Central memory CD4-positive, alpha-beta T cell (primary cell): ENCODE data around the gene ZNF350.
A peak's percentile ranks its signal among the peaks of the same experiment; 100 is the strongest.
"Not testable (repeated sequence)": the region's sequence is repeated elsewhere in the genome, so short reads cannot be mapped to it uniquely, and the experiment has no call there.

ENCODE experiments used
- DNase-seq: peaks from one replicate; pipeline ENCODE4 v3.0.0; 2022

The ZNF350 gene

DNA sequence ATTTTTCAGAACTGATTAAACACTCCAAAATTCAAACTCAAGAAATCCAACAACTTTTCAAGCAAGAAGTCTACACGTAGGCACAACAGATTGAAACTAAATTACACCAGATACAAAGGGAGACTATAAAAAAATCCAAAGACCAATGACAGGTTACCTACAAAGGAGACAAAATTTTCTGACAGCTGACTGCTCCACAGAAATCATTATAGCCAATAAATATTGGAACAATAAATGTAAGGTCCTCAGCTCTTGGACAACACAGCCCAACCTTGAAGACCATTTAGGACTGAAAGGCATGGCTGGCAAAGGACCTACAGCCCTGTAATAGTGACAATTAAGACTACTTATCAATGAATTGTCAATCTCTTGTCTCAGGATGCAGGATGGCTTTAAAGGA is 15.9 kb downstream of the ZNF350 start:
- no peak for DNase-seq

DNA sequence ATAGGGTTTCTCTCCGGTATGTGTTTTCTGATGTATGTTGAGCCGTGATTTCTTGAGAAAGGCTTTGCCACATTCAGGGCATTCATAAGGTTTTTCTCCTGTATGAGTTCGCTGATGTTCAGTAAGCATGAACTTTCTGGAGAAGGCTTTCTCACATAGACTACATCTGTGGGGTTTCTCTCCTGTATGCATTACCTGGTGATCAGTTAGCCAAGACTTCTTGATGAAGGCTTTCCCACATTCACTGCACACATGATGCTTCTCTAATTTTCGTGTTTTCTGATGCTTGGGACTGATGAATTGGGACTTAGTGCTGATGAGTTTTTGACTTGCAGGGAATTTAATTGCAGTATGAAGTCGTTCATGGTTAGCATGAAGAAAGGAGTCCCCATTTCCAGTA is 21.1 kb downstream of the ZNF350 start:
- no peak for DNase-seq

DNA sequence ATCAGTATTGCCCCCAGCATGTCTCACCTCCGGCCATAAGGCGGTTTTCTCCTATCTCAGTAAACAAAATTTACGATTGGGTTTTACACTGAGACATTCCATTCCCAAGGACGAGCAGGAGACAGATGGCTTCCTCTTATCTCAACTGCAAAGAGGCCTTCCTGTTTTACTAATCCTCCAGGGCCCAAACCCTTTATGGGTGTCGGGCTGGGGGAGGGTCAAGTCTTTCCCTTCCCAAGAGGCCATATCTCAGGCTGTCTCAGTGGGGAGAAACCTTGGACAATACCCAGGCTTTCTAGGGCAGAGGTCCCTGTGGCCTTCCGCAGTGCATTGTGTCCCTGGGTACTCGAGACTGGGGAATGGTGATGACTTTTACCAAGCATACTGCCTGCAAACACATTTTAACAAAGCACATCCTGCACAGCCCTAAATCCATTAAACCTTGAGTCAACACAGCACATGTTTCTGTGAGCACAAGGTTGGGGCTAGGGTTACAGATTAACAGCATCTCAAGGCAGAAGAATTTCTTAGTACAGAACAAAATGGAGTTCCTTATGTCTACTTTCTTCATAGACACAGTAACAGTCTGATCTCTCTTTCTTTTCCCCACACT is 25.9 kb downstream of the ZNF350 start:
- not testable (repeated sequence) for DNase-seq

DNA sequence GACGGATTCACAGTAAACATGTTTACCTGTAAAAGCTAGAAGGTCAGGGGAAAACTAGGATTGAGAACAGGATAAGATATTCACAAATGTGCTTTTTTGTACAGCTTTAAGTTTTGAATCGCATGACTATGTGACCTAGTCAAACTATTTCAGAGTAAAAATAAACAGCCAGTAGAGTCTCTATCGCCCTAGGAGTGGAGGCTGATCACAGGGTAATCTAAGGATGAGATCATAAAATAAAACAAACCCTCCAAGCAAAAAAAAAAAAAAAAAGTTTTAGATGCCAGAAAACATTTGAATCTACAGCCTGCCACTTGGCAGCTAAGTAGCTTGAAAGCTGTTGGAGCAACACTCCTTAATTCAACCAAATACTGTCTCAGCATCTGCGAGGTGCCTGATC is 26.8 kb downstream of the ZNF350 start:
- no peak for DNase-seq

DNA sequence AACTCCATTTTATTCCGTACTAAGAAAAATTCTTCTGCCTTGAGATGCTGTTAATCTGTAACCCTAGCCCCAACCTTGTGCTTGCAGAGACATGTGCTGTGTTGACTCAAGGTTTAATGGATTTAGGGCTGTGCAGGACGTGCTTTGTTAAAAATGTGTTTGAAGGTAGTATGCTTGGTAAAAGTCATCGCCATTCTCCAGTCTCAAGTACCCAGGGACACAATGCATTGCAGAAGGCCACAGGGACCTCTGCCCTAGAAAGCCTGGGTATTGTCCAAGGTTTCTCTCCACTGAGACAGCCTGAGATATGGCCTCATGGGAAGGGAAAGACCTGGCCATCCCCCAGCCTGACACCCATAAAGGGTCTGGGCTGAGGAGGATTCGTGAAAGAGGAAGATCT is 28.8 kb downstream of the ZNF350 start:
- not testable (repeated sequence) for DNase-seq

DNA sequence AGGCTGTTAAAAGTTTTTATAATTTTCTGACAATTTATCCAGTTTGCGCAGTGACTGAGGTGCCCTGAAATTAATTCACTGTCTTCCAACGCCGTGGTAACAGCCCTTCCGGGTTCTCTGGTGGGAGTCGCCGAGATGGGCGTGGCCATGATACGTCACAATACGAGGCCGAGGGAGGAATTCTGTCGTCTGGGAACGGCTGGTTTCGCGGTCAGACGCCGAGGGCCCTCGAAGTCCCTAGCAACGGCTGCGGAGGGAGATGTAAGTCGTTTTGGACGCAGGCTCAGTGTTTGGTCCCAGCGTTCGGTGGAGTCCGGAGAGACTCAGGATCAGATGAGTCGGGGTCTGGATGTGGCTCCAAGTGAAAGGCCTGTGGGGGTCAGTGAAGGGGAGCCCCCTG is 37.7 kb downstream of the ZNF350 start:
- DNase-seq: no peak

DNA sequence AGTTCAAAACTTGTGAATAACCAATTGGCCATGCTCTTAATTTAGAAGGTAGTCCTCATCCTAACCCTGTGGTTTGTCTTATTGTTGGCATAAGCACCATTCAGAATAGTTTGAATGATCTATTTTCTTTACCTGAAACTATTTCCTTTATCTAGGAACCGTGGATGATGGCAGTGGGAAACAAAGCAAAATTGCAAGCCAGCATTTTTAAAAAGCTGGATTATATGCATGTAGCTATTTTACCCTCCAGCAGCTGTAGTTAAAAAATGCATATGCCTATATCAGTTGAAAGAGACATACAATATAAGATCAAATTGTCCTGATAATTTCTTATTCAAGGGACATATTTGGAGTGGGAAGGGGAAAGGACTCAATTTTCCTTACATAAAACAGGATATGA is 40.0 kb downstream of the ZNF350 start:
- no peak for DNase-seq

DNA sequence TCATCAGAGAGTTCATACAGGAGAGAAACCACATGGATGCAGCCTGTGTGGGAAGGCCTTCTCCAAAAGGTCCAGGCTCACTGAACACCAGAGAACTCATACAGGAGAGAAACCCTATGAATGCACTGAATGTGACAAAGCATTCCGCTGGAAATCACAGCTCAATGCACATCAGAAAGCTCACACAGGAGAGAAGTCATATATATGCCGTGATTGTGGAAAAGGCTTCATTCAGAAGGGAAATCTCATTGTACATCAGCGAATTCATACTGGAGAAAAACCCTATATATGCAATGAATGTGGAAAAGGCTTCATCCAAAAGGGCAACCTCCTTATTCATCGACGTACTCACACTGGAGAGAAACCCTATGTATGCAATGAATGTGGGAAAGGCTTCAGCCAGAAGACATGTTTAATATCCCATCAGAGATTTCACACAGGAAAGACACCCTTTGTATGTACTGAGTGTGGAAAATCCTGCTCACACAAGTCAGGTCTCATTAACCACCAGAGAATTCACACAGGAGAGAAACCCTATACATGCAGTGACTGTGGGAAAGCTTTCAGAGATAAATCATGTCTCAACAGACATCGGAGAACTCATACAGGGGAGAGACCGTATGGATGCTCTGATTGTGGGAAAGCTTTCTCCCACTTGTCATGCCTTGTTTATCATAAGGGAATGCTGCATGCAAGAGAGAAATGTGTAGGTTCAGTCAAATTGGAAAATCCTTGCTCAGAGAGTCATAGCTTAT is 41.7 kb downstream of the ZNF350 start:
- no peak for DNase-seq

DNA sequence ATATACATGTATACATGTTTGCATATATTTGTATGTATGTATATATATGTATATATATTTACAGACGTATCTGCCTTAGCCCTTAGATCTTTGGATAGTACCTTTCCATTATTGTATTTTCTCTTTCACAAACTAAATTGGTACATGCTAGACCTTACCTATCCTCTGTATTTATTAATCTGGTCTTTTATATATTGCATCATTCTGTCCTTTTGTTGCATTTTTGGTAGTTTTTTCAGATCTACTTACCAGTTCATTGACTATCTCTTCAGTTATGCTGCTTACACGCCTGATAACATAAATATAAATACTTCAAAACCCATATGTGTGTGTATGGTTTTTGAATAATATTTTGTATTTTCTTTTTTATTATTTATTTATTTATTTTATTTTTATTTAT is 47.7 kb downstream of the ZNF350 start:
- DNase-seq: no peak

DNA sequence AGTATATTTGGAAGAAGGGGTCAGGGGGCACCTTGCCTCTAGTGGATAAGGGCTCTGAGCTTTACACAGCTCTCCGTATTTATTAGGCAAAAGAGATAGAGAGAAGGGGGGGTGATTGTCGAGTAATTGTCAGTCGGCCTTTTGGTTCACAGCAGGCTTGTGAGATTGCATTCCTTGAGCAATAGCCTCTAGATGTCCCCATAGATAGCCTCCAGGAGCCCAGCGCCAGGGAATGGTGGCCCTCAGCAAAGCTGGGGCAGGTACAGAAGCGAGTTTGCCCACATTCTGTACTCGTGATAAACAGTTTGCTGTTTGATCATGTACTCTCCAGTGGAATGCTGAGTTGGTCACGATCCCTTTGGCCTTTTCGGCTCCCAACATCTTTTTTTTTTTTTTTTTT is 54.7 kb downstream of the ZNF350 start:
- no peak for DNase-seq

DNA sequence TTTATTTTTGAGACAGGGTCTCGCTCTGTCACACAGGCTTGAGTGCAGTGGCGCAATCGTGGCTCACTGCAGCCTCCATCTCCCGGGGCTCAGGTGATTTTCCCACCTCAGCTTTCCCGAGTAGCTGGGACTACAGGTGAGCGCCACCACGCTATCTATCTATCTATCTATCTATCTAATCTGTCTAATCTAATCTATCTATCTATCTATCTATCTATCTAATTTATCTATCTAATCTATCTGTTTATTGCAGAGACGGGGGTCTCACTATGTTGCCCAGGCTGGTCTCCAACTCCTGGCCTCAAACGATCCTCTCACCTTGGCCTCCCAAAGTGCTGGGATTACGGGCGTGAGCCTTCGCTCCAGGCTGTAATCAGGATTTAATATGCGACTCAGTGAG is 58.8 kb downstream of the ZNF350 start:
- DNase-seq: no peak

DNA sequence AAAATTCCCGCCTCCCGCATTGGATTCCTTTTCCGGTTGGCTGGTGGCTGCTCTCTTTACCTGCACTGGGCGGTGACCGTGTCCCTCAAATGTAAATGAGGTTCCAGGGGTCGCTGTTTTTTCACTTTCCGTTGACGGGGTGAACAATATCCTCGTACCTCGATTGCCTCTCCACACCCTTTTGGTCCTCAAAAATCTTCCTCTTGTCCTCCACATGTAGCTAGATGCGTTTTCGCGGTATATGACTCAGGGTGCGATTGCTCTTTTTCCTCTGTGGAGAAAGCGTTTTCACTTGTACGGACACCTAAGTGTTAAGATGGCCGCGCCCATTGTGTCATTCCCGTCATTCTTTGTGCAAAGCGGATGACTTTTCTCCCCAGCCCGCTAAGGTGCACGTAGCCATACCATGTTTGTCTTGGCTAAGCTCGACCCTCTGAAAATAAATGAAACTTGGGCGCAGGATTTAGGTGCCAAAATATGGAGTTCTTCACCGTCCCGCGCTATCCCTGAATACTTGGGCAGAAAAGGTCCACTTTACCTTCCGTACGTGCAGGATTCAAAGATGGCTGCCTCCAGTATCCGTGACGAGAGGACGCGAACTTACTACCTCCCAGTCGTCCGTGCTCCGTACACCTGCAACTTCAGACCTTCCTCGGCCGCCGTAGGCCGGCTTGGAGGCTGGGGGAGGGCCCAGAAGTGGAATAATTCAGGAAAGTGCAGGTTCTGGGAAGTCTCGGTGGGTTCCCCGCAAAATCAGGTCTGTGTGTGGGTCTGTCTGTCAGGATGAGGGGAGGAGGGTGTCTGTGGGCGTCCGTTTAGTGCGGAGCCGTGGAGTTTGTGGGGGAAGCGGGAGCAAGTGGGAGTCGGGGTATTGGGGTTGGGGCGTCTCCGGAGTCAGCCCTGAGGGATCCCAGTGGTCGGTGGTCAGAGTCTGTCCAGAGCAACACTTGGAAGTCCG is 59.6 kb downstream of the ZNF350 start, which contains the start of gene ZNF613:
Gene ZNF613, plus strand, starts transcription at position 689 of the 958 bp plus-strand sequence. CDS start 8,749 bp downstream, outside the sequence.
- DNase-seq: peak; percentile 81

DNA sequence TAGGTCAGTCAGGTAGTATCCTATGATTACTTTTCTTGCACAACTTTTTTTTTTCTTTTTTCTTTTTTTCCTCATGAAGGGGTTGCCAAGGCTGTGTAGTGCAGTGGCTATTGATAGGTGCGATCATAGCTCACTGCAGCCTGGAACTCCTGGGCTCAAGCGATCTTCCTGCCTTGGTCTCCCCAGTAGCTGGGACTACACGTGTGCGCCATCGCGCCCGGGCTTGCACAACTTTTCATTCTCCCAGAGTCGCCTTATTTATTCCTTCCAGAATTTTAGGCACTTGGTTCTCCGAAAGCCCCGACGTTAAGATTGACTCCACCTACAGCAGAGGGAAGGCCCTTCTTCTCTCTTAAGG is 60.2 kb downstream of the ZNF350 start:
- no peak for DNase-seq

DNA sequence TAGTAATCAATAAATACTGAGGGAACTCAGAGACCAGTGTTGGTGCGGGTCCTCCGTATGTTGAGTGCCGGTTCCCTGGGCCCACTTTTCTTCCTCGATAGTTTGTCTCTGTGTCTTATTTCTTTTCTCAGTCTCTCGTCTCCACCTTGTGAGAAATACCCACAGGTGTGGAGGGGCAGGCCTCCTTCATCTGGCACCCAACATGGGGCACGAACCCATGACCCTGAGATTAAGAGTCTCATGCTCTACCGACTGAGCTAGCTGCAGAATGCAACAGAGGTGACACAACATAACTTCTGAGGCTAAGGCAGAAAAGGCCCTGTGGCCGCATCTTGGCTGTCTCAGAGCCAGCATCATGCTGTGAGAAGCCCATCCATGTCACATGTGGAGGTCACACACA is 64.7 kb downstream of the ZNF350 start:
- DNase-seq: no peak

DNA sequence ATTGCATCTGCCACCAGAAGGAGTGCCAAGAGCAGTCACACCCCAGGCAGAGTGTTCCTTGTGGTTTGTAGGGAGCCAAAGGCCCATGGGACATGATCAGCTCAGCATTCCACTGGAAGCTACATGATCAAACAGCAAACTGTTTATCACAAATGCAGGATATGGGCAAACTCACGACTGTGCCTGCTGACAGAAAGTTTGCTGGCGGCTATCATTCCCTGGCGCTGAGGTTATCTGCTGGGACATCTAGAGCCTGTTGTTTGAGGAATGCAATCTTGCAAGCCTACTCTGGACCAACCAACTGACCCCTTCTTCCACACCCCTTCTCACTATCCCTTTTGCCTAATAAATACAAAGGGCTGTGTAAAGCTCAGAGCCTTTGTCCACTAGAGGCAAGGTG is 67.0 kb downstream of the ZNF350 start:
- no peak for DNase-seq

DNA sequence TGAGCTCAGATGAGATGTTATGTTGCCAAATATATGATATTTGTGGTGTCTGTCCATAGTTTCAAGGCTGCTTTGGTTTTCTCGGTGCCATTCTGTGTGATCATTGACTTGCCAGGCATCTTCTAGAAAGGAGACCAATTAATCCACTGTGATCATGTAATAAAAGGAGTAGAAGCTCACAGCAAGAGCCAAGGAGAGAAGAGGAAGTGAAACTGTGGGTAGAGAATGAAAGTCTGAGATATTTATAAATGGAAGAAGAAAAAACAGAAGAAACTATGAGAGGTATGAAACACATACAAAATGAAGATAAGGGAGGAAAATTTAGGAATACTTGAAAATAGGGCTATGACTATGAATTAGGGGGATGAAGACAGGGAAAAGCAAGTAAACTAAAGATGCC is 70.5 kb downstream of the ZNF350 start:
- no peak for DNase-seq

DNA sequence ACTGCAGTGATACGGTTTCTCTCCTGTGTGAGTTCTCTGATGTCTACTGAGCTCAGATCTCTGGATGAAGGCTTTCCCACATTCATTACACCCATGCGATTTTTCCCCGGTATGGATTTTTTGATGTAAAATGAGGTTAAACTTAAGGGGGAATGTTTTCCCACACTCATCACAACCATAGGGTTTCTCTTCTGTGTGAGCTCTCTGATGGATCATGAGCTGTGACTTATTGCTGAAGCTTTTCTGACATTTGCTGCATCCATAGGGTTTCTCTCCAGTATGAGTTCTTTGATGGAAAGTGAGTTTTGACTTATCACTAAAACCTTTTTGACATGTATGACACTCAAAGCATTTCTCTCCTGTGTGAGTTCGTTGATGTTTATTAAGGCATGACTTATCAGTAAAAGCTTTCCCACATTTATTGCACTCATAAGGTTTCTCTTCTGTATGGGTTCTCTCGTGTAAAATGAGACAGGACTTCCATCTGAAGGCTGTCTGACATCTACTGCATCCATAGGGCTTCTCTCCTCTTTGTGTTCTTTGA is 71.2 kb downstream of the ZNF350 start:
- no peak for DNase-seq
